WTC11 (cell line): ENCODE measurements around the gene XPNPEP1. TPM values are rescaled to one million over a fixed set of nuclear protein-coding genes. Genes with fewer than 3 reads are reported as not detected.

Source experiments
- ATAC-seq: fragments of 200-7000 bp; cut with Tn5 transposase; 2 replicates; pipeline ENCODE4 v1.10.0; 2021; ENCODE audit warnings: mild to moderate bottlenecking, moderate library complexity
- CTCF ChIA-PET: fragments of 300-600 bp; sonication (Branson Sonifier 250); formaldehyde crosslinking; loops from one replicate; lab custom pipeline; 2021; ENCODE audit warnings: antibody characterized with exemption; lab: Charles Lee
- POLR2A ChIA-PET: fragments of 350-600 bp; sonication (Branson Sonifier 250); formaldehyde crosslinking; loops from one replicate; lab custom pipeline; 2021; ENCODE audit warnings: antibody characterized with exemption; lab: Charles Lee
- DNase-seq: peaks from one replicate; pipeline ENCODE4 v3.0.0; 2021; ENCODE audit warnings: low spot score
- H3K27ac Mint-ChIP-seq: 2 replicates; pipeline ENCODE4 v1.8.0; 2021; ENCODE audit warnings: mixed read lengths
- H3K27me3 Mint-ChIP-seq: 2 replicates; pipeline ENCODE4 v1.8.0; 2021; ENCODE audit warnings: low read depth, mild to moderate bottlenecking, moderate library complexity, mixed read lengths
- H3K36me3 Mint-ChIP-seq: 2 replicates; pipeline ENCODE4 v1.8.0; 2021; ENCODE audit warnings: mixed read lengths
- H3K4me1 Mint-ChIP-seq: 2 replicates; pipeline ENCODE4 v1.8.0; 2022; ENCODE audit warnings: mixed read lengths
- H3K4me3 Mint-ChIP-seq: 2 replicates; pipeline ENCODE4 v1.8.0; 2021; ENCODE audit warnings: mild to moderate bottlenecking, moderate library complexity, mixed read lengths
- H3K9me3 Mint-ChIP-seq: 2 replicates; pipeline ENCODE4 v1.8.0; 2021; ENCODE audit warnings: mixed read lengths
- CDX4 ChIP-seq: fragments of 250-450 bp; sonication (Bioruptor Pico); IDR thresholded peaks from 2 replicates; pipeline ENCODE4 v1.9.0; 2021; ENCODE audit warnings: moderate library complexity, mild to moderate bottlenecking, inconsistent platforms, borderline replicate concordance
- EMX1 ChIP-seq: fragments of 250-450 bp; sonication (Bioruptor Pico); IDR thresholded peaks from 2 replicates; pipeline ENCODE4 v1.8.0; 2021; ENCODE audit warnings: mild to moderate bottlenecking
- FOXK1 ChIP-seq: sonication (generic); formaldehyde crosslinking; IDR thresholded peaks from 2 replicates; pipeline ENCODE4 v1.8.0; 2022; ENCODE audit warnings: mild to moderate bottlenecking, moderate library complexity, missing genetic modification reagents
- GTF2I ChIP-seq: fragments of 250-450 bp; sonication (Bioruptor Pico); conservative IDR thresholded peaks from 2 replicates; pipeline ENCODE4 v1.4.0; 2021; ENCODE audit warnings: mild to moderate bottlenecking
- HMGA2 ChIP-seq: fragments of 250-450 bp; sonication (Bioruptor Pico); IDR thresholded peaks from 2 replicates; pipeline ENCODE4 v1.4.0; 2021; ENCODE audit warnings: mild to moderate bottlenecking, moderate library complexity
- KAT7 ChIP-seq: sonication (generic); formaldehyde crosslinking; IDR thresholded peaks from 2 replicates; pipeline ENCODE4 v1.8.1; 2023; ENCODE audit warnings: missing genetic modification reagents, mild to moderate bottlenecking, borderline replicate concordance
- MXD4 ChIP-seq: fragments of 250-450 bp; sonication (Bioruptor Pico); IDR thresholded peaks from 2 replicates; pipeline ENCODE4 v1.8.0; 2021; ENCODE audit warnings: mild to moderate bottlenecking, moderate library complexity, borderline replicate concordance
- NR1H2 ChIP-seq: sonication (generic); formaldehyde crosslinking; IDR thresholded peaks from 2 replicates; pipeline ENCODE4 v1.9.0; 2021; ENCODE audit warnings: mild to moderate bottlenecking, moderate library complexity, missing genetic modification reagents
- NR3C1 ChIP-seq: sonication (generic); formaldehyde crosslinking; conservative IDR thresholded peaks from 2 replicates; pipeline ENCODE4 v1.8.1; 2023; ENCODE audit warnings: low read depth, mild to moderate bottlenecking, missing genetic modification reagents
- TCF7 ChIP-seq: sonication (generic); formaldehyde crosslinking; IDR thresholded peaks from 2 replicates; pipeline ENCODE4 v1.8.0; 2022; ENCODE audit warnings: mild to moderate bottlenecking, low read depth, missing genetic modification reagents, moderate library complexity
- TEAD1 ChIP-seq: sonication (generic); formaldehyde crosslinking; IDR thresholded peaks from 2 replicates; pipeline ENCODE4 v1.8.0; 2022; ENCODE audit warnings: mild to moderate bottlenecking, missing genetic modification reagents
- ZNF317 ChIP-seq: sonication (generic); formaldehyde crosslinking; IDR thresholded peaks from 2 replicates; pipeline ENCODE4 v1.8.1; 2023; ENCODE audit warnings: low read depth, mild to moderate bottlenecking, moderate library complexity, missing genetic modification reagents, borderline replicate concordance
- ZNF416 ChIP-seq: fragments of 250-450 bp; sonication (Bioruptor Pico); IDR thresholded peaks from 2 replicates; pipeline ENCODE4 v1.9.0; 2021; ENCODE audit warnings: mild to moderate bottlenecking, inconsistent platforms
- ZNF423 ChIP-seq: fragments of 250-450 bp; sonication (Bioruptor Pico); IDR thresholded peaks from 2 replicates; pipeline ENCODE4 v2.1.2; 2022; ENCODE audit warnings: mild to moderate bottlenecking, moderate library complexity
- ZNF671 ChIP-seq: fragments of 250-450 bp; sonication (Bioruptor Pico); IDR thresholded peaks from 2 replicates; pipeline ENCODE4 v1.8.0; 2021; ENCODE audit warnings: mild to moderate bottlenecking
- total RNA-seq: library from RNA; stranded (reverse); gene quantifications from 3 replicates; pipeline ENCODE4 v1.2.3, GENCODE V29; 2021
- TF ChIP-seq, protein P1 (sequence below): sonication (generic); formaldehyde crosslinking; IDR thresholded peaks from 2 replicates; pipeline ENCODE4 v1.8.1; 2022; ENCODE audit warnings: missing genetic modification reagents, borderline replicate concordance
- TF ChIP-seq, protein P2 (sequence below): sonication (generic); formaldehyde crosslinking; IDR thresholded peaks from 2 replicates; pipeline ENCODE4 v1.8.1; 2023; ENCODE audit warnings: mild to moderate bottlenecking, missing genetic modification reagents, moderate library complexity
- TF ChIP-seq, protein P3 (sequence below): sonication (generic); formaldehyde crosslinking; IDR thresholded peaks from 2 replicates; pipeline ENCODE4 v1.8.0; 2022; ENCODE audit warnings: mild to moderate bottlenecking, missing genetic modification reagents

The XPNPEP1 gene
- total RNA-seq, 1 experiment from 2014 or later = 59.3 TPM

GRCh38 chr10:109940553-109940952, 17.2 kb upstream of the XPNPEP1 start:
- ChIA-PET CTCF (interaction anchor here (1.8 kb wide), 1 partner anchor 56 kb away, joined by 4 read pairs; no protein-coding TSS in a partner anchor), POLR2A (no interaction called here)
- H3K4me1 Mint-ChIP-seq = peaks cover 30% of the 10 kb centered on the region
- H3K9me3 Mint-ChIP-seq = no peaks in the 10 kb centered on the region
- TF ChIP-seq ZNF317 (no peak), EMX1 (CRISPR knock-in tag) (no peak), FOXK1 (no peak), ZNF423 (CRISPR knock-in tag) (no peak), MXD4 (CRISPR knock-in tag) (no peak), CDX4 (CRISPR knock-in tag) (no peak), ZNF671 (CRISPR knock-in tag) (no peak), GTF2I (no peak)
- TF ChIP-seq, protein P1, sequence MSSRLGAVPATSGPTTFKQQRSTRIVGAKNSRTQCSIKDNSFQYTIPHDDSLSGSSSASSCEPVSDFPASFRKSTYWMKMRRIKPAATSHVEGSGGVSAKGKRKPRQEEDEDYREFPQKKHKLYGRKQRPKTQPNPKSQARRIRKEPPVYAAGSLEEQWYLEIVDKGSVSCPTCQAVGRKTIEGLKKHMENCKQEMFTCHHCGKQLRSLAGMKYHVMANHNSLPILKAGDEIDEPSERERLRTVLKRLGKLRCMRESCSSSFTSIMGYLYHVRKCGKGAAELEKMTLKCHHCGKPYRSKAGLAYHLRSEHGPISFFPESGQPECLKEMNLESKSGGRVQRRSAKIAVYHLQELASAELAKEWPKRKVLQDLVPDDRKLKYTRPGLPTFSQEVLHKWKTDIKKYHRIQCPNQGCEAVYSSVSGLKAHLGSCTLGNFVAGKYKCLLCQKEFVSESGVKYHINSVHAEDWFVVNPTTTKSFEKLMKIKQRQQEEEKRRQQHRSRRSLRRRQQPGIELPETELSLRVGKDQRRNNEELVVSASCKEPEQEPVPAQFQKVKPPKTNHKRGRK (CRISPR knock-in tag) = no peak
- TF ChIP-seq, protein P2, sequence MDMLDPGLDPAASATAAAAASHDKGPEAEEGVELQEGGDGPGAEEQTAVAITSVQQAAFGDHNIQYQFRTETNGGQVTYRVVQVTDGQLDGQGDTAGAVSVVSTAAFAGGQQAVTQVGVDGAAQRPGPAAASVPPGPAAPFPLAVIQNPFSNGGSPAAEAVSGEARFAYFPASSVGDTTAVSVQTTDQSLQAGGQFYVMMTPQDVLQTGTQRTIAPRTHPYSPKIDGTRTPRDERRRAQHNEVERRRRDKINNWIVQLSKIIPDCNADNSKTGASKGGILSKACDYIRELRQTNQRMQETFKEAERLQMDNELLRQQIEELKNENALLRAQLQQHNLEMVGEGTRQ = no peak
- H3K27me3 Mint-ChIP-seq = peaks cover 6% of the 10 kb centered on the region; the same call in 1 of the 2 replicates
- ATAC-seq (no peak), DNase-seq (no peak)
- H3K36me3 Mint-ChIP-seq = no peaks in the 10 kb centered on the region
- H3K4me3 Mint-ChIP-seq = no peak overlapping the region
- H3K27ac Mint-ChIP-seq = no peak overlapping the region

- POLR2A ChIA-PET = no interaction called here
- H3K4me1 Mint-ChIP-seq = peaks cover 34% of the 10 kb centered on the region
- no peak for ATAC-seq
- H3K9me3 Mint-ChIP-seq = no peaks in the 10 kb centered on the region
- H3K27ac Mint-ChIP-seq = no peak overlapping the region
- no peak for TF ChIP-seq NR1H2
- TF ChIP-seq, all 79 proteins: peak for 0
- H3K4me3 Mint-ChIP-seq = no peak overlapping the region
- H3K36me3 Mint-ChIP-seq = no peaks in the 10 kb centered on the region
- peaks cover 6% of the 10 kb centered on the region; the same call in 1 of the 2 replicates for H3K27me3 Mint-ChIP-seq
- no peak for DNase-seq
- CTCF ChIA-PET = interaction anchor here (1.8 kb wide), 1 partner anchor 56 kb away, joined by 4 read pairs; no protein-coding TSS in a partner anchor
Observed at GRCh38 chr10:109940117-109940516, 16.8 kb upstream of the XPNPEP1 start.

GRCh38 chr10:109939315-109939961, 16.1 kb upstream of the XPNPEP1 start:
- H3K4me3 Mint-ChIP-seq = no peak overlapping the region
- no peak overlapping the region for H3K27ac Mint-ChIP-seq
- H3K9me3 Mint-ChIP-seq = no peaks in the 10 kb centered on the region
- ChIA-PET CTCF (interaction anchor here (1.8 kb wide), 1 partner anchor 55 kb away, joined by 4 read pairs; no protein-coding TSS in a partner anchor), POLR2A (no interaction called here)
- peaks cover 41% of the 10 kb centered on the region for H3K4me1 Mint-ChIP-seq
- DNase-seq (no peak), ATAC-seq (no peak)
- H3K36me3 Mint-ChIP-seq = no peaks in the 10 kb centered on the region
- TF ChIP-seq HMGA2 (CRISPR knock-in tag) (no peak), ZNF416 (CRISPR knock-in tag) (no peak), KAT7 (CRISPR knock-in tag) (no peak), TEAD1 (CRISPR knock-in tag) (no peak), TCF7 (CRISPR knock-in tag) (no peak), GTF2I (no peak), NR3C1 (no peak)
- TF ChIP-seq, protein P3, sequence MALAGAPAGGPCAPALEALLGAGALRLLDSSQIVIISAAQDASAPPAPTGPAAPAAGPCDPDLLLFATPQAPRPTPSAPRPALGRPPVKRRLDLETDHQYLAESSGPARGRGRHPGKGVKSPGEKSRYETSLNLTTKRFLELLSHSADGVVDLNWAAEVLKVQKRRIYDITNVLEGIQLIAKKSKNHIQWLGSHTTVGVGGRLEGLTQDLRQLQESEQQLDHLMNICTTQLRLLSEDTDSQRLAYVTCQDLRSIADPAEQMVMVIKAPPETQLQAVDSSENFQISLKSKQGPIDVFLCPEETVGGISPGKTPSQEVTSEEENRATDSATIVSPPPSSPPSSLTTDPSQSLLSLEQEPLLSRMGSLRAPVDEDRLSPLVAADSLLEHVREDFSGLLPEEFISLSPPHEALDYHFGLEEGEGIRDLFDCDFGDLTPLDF (CRISPR knock-in tag) = no peak
- peaks cover 6% of the 10 kb centered on the region; the same call in 1 of the 2 replicates for H3K27me3 Mint-ChIP-seq
